AG04449 (cell line): ENCODE data around the gene ARNT2.

Experiments used
- CTCF ChIA-PET: fragments of 350-600 bp; formaldehyde crosslinking; extraction: SDS; loops from one replicate; lab custom pipeline; 2021; ENCODE audit warnings: antibody characterized with exemption; lab: Yijun Ruan, JAX
- POLR2A ChIA-PET: fragments of 400-600, 350-600 bp; formaldehyde crosslinking; extraction: SDS; loops from one replicate; lab custom pipeline; 2020; ENCODE audit warnings: antibody characterized with exemption, inconsistent platforms; lab: Yijun Ruan, JAX
- DNase-seq: peaks from one replicate; pipeline ENCODE4 v3.0.0-alpha.2; 2010; ENCODE audit warnings: low read depth, low spot score
- H3K4me3 ChIP-seq: 2 replicates; pipeline ENCODE4 v1.5.1; 2011; ENCODE audit warnings: low read depth, mild to moderate bottlenecking, control low read depth, low read length
- TF ChIP-seq, protein P1 (sequence below): IDR thresholded peaks from one replicate; pipeline ENCODE4 v1.5.1; 2011; ENCODE audit warnings: mild to moderate bottlenecking, moderate library complexity, low read length, control low read depth, inconsistent platforms; ENCODE audit not compliant: insufficient read depth; ENCODE audit errors: missing control alignments

Gene ARNT2

DNA sequence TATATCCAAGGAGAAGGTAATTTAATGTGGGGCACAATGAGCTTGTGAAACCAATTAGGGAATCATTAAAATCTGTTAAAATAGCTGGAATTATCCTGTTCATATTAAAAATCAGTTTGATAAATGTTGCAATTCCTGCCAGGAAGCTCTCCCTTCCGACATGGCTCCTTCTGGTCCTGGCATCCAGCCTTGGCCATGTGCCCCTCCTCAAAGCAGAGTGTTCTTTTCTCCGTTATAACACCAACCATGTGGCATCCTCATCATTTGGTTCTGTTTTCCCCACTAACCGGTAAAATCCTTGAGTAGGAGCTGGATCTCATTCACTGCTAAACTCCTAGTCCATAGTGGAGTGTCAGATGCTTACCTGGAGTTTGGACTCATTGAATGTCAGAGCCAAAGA lies 127.2 kb downstream of the ARNT2 start:
- no peak for DNase-seq
- H3K4me3 ChIP-seq: no peak overlapping the region
- POLR2A ChIA-PET: no interaction called here
- CTCF ChIA-PET: interaction anchor here (1.1 to 1.7 kb wide), 4 partner anchors 11 to 245 kb away, joined by 3 to 6 read pairs (median 3); no protein-coding TSS in a partner anchor
- TF ChIP-seq, protein P1, sequence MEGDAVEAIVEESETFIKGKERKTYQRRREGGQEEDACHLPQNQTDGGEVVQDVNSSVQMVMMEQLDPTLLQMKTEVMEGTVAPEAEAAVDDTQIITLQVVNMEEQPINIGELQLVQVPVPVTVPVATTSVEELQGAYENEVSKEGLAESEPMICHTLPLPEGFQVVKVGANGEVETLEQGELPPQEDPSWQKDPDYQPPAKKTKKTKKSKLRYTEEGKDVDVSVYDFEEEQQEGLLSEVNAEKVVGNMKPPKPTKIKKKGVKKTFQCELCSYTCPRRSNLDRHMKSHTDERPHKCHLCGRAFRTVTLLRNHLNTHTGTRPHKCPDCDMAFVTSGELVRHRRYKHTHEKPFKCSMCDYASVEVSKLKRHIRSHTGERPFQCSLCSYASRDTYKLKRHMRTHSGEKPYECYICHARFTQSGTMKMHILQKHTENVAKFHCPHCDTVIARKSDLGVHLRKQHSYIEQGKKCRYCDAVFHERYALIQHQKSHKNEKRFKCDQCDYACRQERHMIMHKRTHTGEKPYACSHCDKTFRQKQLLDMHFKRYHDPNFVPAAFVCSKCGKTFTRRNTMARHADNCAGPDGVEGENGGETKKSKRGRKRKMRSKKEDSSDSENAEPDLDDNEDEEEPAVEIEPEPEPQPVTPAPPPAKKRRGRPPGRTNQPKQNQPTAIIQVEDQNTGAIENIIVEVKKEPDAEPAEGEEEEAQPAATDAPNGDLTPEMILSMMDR: no peak

GRCh38 chr15:80531796-80532195 lies 127.6 kb downstream of the ARNT2 start:
- H3K4me3 ChIP-seq: no peak overlapping the region
- TF ChIP-seq, protein P1: no peak
- POLR2A ChIA-PET: no interaction called here
- CTCF ChIA-PET: interaction anchor here (1.1 to 1.7 kb wide), 4 partner anchors 10 to 244 kb away, joined by 3 to 6 read pairs (median 3); no protein-coding TSS in a partner anchor
- no peak for DNase-seq

GRCh38 chr15:80533790-80534333 lies 129.7 kb downstream of the ARNT2 start:
- H3K4me3 ChIP-seq: no peak overlapping the region
- POLR2A ChIA-PET: no interaction called here
- CTCF ChIA-PET: interaction anchor here (0.6 to 1.5 kb wide), 2 partner anchors 15 to 245 kb away, joined by 3 to 5 read pairs; partner anchors contain the start of gene CEMIP
- DNase-seq: no peak
- TF ChIP-seq, protein P1: no peak

- CTCF ChIA-PET: interaction anchor here (1.6 to 1.8 kb wide), 2 partner anchors 31 to 80 kb away, joined by 5 to 8 read pairs; no protein-coding TSS in a partner anchor
- DNase-seq: no peak
- POLR2A ChIA-PET: no interaction called here
- TF ChIP-seq, protein P1: no peak
- no peak overlapping the region for H3K4me3 ChIP-seq
These were observed 132.0 kb downstream of the ARNT2 start for GRCh38 chr15:80536231-80536630.

- TF ChIP-seq, protein P1: no peak
- H3K4me3 ChIP-seq: no peak overlapping the region
- ChIA-PET CTCF (interaction anchor here (1.6 to 1.8 kb wide), 2 partner anchors 31 to 81 kb away, joined by 5 to 8 read pairs; no protein-coding TSS in a partner anchor), POLR2A (no interaction called here)
- no peak for DNase-seq
These were observed 132.5 kb downstream of the ARNT2 start for GRCh38 chr15:80536716-80537115.

DNA sequence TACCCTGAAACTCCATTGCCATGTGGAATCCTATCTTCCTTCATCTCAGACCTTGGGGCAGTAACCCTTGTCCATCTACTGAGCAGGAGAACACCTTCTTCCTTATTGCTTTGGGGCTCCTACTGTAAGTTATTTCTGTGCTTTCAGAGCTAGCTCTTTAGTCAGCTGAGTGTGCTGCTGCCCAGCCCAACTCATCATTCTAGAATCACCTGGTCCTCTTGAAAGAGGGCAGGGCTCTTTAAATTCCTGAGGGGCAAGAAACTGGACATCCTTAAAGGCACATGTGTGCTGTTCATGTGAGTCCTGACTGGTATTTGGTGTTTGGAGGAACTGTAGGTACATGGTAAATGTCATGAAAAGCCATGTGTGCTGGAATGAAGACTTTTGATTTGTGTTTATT lies 140.9 kb downstream of the ARNT2 start:
- TF ChIP-seq, protein P1: no peak
- CTCF ChIA-PET: interaction anchor here (1.0 to 1.1 kb wide), 2 partner anchors 22 to 228 kb away, joined by 3 read pairs; no protein-coding TSS in a partner anchor
- no peak for DNase-seq
- POLR2A ChIA-PET: no interaction called here
- H3K4me3 ChIP-seq: no peak overlapping the region
